Measurements from ENCODE around the gene WASHC4.

The WASHC4 gene, protein sequence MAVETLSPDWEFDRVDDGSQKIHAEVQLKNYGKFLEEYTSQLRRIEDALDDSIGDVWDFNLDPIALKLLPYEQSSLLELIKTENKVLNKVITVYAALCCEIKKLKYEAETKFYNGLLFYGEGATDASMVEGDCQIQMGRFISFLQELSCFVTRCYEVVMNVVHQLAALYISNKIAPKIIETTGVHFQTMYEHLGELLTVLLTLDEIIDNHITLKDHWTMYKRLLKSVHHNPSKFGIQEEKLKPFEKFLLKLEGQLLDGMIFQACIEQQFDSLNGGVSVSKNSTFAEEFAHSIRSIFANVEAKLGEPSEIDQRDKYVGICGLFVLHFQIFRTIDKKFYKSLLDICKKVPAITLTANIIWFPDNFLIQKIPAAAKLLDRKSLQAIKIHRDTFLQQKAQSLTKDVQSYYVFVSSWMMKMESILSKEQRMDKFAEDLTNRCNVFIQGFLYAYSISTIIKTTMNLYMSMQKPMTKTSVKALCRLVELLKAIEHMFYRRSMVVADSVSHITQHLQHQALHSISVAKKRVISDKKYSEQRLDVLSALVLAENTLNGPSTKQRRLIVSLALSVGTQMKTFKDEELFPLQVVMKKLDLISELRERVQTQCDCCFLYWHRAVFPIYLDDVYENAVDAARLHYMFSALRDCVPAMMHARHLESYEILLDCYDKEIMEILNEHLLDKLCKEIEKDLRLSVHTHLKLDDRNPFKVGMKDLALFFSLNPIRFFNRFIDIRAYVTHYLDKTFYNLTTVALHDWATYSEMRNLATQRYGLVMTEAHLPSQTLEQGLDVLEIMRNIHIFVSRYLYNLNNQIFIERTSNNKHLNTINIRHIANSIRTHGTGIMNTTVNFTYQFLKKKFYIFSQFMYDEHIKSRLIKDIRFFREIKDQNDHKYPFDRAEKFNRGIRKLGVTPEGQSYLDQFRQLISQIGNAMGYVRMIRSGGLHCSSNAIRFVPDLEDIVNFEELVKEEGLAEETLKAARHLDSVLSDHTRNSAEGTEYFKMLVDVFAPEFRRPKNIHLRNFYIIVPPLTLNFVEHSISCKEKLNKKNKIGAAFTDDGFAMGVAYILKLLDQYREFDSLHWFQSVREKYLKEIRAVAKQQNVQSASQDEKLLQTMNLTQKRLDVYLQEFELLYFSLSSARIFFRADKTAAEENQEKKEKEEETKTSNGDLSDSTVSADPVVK

DNA sequence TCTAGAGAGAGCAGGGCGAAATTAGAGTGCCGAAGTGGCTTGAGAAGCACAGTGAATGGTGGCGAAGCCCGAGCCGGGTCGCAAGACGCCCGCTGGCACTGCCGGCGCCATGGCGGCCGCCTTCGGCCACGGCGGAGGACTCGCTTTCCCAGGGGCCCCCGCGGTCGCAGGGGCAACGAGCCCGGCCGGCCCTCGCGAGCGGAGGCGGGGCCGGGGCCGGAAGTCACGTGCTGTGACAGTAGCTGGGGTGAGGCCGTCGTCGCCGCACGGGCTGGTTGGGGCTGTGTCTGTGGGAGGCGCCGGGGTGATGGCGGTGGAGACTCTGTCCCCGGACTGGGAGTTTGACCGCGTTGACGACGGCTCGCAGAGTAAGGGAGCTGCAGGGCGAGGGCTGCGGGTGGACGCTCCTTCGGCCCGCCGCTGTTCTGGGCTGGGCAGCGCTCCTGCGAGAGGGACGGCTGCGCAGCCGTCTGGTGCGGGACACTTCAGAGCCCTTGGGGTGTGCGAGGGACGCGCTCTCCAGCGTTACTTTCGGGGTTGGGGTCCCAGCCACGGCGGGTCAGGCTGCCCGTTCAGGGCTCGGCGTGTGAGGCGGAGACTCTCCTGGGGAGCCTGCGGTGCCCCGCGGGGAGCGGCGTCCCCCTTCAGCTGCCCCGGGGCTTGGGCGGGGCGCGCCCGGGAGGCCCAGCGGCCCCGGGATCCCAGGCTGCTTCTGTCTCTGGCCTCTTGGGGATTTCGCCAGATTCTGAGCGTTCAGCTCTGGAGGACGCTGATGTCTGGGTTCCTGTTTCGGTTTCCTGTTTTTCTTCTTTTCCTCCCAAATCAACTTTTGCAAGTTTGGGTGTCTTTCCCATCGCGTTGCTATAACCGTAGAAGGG, at the start of gene WASHC4:
Gene WASHC4 (plus strand): TSS at position 238 of the 878 bp plus-strand sequence. CDS start 70 bp downstream, at position 308.
- DNase-seq = peak; percentile 95

DNA sequence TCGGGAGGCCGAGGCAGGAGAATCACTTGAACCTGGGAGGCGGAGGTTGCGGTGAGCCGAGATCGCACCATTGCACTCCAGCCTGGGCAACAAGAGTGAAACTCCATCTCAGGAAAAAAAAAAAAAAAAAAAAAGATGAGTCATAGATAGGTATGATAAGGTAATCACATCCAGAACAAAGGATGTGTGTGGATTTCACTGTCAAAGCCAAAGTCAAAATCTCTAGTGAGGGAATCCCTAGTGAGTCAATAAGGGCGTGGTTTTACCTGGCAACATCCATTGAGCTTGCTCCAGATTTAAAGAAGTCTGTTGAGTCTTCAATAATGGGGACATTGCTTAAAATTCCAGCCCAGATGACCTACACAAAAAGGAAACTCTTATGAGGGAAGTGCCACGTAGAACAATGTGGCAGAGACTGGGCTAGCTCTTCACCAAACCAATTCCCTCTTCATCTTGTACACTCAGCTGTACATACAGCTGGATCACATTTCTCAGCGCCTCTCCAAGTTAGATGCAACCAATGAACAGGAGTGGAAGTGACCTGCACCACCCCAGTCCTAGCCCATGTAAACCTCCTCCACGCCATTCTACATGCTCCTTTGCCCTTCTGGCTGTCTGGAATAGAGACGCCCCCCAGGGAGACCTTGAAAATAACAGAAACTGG, 46.7 kb upstream of the WASHC4 start:
- no peak for DNase-seq

DNA sequence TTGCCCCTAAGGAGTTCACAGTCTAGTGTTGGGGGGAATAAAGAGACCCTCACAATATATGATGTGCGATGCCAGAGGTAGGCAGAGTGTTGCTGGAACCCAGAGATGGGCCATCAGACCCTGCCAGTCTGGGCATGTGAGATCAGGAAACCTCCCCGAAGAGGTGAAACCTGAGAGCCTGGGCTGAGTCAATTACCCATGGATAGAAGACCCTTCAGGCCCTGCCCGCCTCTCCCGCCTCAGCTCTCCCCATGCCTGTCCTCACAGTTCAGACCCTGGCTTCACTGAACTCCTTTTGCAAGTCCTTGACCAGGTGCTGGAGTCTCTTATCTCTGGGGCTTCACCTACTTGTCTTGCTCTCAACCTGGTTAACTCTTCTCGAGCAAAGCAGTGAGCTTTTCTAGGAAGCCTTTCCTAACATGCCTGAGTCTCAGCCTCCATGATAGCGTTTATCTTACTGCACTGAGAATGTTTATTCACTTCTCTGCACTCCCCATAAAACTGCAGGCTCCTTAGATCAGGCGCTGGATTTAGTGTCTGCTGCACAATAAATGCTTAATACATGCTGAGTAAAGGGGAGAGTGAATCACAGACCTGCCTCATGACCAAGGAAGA, 42.9 kb upstream of the WASHC4 start:
- no peak for DNase-seq

- no peak for DNase-seq
Observed at GRCh38 chr12:105067511-105068031, 40.0 kb upstream of the WASHC4 start.

- no peak for DNase-seq
Observed at GRCh38 chr12:105069936-105070702, 37.4 kb upstream of the WASHC4 start.

DNA sequence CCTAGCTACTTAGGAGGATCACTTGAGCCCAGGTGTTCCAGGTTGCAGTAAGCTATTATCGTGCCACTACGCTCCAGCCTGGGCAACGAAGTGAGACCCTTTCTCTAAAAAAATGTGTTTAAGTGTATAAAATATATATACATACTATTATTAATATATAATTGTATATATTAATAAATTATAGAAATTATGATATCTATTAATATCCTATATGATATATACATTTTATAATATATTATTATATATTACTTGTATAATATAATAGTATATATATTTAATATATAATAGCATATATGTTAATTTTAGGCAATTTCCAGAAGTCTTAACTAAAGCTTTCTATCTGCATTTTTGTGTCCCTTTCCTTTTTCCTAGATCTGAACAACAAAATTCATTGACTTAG, 35.5 kb upstream of the WASHC4 start:
- DNase-seq = no peak

DNA sequence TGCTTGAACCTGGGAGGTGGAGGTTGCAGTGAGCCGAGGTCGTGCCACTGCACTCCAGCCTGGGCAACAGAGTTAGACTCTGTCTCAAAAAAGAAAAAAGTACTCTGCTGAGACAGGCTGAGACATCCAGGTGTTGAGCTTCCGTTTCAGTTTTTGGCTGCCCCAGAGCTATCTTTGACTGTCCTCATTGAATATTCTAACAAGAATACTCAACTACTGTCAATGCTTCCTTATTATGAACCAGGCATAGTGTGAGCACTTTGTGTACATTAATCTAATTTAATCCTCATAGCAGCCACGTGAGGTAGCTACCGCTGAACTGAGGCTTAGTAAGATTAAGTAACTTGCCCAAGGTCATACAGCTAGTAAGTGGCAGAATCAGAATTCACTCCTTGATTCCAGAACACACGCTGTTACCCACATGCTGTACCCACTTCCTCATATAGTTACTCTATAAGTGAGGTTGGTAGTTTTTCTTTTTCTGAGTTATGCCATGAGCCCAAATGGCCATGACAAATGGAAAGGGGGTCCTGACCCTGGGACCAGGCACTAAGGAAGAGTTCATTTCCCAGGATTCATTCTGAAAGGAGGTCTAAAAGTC, 34.5 kb upstream of the WASHC4 start:
- DNase-seq = no peak

- DNase-seq = no peak
Observed at GRCh38 chr12:105076098-105076497, 31.4 kb upstream of the WASHC4 start.

- DNase-seq = no peak
Observed at GRCh38 chr12:105076913-105077312, 30.6 kb upstream of the WASHC4 start.

DNA sequence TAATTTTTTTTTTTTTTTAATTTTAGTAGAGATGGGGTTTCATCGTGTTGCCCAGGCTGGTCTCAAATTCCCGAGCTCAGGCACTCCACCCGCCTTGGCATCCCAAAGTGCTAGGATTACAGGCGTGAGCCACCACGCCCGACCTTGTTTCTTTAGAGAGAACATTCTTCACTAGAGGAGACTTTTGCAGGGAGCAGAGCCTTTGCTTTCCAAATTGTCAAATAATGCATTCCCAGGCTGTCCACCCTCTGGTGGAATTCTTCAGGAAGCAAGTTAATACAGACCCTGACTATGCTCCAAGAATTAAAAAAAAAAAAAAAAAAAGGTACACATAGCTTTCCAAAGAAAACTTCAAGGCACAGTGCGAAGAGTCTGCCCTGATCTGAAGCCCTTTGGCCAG, 30.1 kb upstream of the WASHC4 start:
- DNase-seq = no peak

- DNase-seq = no peak
Observed at GRCh38 chr12:105078712-105079570, 28.6 kb upstream of the WASHC4 start.

GRCh38 chr12:105083031-105083430, 24.5 kb upstream of the WASHC4 start:
- DNase-seq = no peak

DNA sequence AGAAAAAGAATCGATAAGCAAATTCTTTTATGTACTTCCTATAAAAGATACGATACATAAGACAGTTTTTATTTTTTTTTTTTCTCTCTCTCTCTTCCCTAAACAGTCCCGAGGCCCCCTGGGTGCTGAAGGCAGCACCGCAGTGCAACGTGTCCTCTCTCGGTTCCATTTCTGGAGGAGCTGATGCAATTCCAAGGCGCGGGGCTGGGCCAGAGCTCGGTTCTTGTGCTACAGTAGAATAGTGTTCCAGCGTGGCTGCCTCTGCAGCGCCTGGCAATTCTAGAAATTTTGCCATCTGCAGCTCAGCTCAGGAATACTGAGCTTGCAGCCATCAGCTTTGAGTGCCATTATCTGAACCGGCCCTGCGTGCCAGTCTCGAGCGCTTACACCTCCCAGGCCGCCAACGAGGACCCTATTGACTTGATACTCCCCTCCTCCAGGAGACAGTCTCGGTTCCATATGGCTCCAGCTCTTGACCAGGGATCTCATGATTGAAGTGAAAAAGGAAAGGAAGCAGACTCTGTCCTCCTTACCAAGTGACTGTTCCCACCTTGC, 23.9 kb upstream of the WASHC4 start:
- DNase-seq = no peak

GRCh38 chr12:105084251-105085250, 23.0 kb upstream of the WASHC4 start, which contains the start of gene ALDH1L2:
TSS of gene ALDH1L2 (minus strand) at chr12:105084458. CDS start at chr12:105084436, 22 bp downstream.
- DNase-seq = peak; percentile 52

DNA sequence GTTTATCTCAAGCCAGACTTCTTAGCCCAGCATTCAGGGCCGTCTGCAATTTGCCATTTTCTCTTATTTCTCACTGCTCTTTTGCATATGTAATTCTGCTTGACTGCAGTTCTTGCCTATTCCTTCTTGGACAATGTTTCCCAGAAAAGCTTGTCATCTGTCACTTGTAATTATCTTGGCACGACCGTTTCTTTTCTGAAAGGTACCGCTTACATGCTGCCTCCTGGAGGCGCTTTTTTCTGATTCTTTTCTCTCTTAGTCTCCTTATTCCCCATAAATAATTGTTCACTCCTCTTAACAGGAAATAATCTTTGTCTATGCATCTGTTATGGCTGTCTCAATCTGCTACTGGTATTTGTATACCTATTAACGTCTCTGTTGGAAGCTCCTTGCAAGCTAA, 22.0 kb upstream of the WASHC4 start:
- DNase-seq = no peak

DNA sequence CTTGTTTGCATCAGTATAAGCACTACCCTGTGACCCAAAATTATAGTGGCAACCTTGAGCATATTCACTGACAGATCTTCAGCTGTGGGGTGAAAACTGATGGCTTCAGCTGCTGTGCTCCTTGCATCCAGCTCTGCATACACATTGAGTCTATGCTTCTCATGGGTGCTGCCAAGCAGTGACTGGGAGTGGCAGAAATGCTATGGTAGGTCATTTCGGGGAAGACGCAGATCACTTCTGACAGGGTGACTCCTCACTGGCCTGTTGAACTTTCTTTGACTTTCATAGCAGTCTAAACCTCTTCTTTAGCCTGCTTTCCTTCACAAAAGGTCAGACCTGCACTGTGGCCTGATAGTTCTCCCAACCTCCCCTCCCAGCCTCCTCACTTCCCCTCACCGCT, 17.7 kb upstream of the WASHC4 start:
- DNase-seq = no peak

DNA sequence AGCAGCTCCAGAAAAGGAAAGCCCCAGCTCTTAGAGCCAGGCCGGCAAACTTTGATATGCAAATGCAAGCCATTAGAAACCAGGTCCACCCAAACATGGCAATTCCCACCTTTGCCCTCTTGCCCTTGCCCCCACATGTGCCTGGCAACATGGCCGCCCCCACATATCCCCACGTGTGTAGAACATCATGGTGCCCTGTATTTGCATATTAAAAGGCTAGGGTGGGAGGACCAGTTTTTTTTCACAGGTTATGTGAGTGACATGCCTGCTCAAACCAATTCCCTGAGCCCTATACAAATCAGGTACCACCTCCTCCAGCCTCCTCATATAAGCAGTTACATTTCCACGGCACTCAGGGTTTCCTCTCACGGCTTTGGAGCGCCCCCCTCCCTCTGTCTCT, 17.2 kb upstream of the WASHC4 start:
- no peak for DNase-seq

Data from CD4-positive, alpha-beta T cell treated with Interleukin-17A for 4 hours (primary cell).